Ammon's horn (tissue), 1 donor: ENCODE measurements around the gene ARMC5.

ENCODE experiments used
- DNase-seq: peaks from one replicate; pipeline ENCODE4 v3.0.0-alpha.2; 2016; ENCODE audit warnings: low spot score

The ARMC5 gene

GRCh38 chr16:31461921-31462804 is 2.9 kb downstream of the ARMC5 start:
- DNase-seq: no peak

GRCh38 chr16:31464348-31464769 is 5.1 kb downstream of the ARMC5 start:
- no peak for DNase-seq

- no peak for DNase-seq
Measured at GRCh38 chr16:31464781-31465260, 5.5 kb downstream of the ARMC5 start.

GRCh38 chr16:31465788-31466370 is 6.6 kb downstream of the ARMC5 start:
- no peak for DNase-seq

- DNase-seq: no peak
Measured at GRCh38 chr16:31466381-31466841, 7.1 kb downstream of the ARMC5 start.

GRCh38 chr16:31467151-31467773 is 8.0 kb downstream of the ARMC5 start:
- no peak for DNase-seq

GRCh38 chr16:31467858-31468257 is 8.6 kb downstream of the ARMC5 start:
- no peak for DNase-seq

- DNase-seq: no peak
Measured at GRCh38 chr16:31470615-31471014, 11.3 kb downstream of the ARMC5 start.

GRCh38 chr16:31471241-31471874 is 12.1 kb downstream of the ARMC5 start:
- no peak for DNase-seq

- DNase-seq: no peak
Measured at GRCh38 chr16:31471875-31472708, 12.8 kb downstream of the ARMC5 start, which contains the start of gene TGFB1I1. TGFB1I1 (plus strand) TSS chr16:31472152; CDS start chr16:31472189, 37 bp downstream.

- DNase-seq: no peak
Measured at GRCh38 chr16:31472709-31473203, 13.5 kb downstream of the ARMC5 start.

GRCh38 chr16:31473264-31473984 is 14.1 kb downstream of the ARMC5 start:
- no peak for DNase-seq

- DNase-seq: no peak
Measured at GRCh38 chr16:31474173-31474714, 14.9 kb downstream of the ARMC5 start.

GRCh38 chr16:31474773-31475738 is 15.8 kb downstream of the ARMC5 start:
- no peak for DNase-seq

- no peak for DNase-seq
Measured at GRCh38 chr16:31475946-31476302, 16.6 kb downstream of the ARMC5 start.

GRCh38 chr16:31476303-31477219 is 17.3 kb downstream of the ARMC5 start:
- DNase-seq: peak; percentile 50
